Measurements from ENCODE around the gene INPP5F. TPM values are rescaled to one million over a fixed set of nuclear protein-coding genes. Genes with fewer than 3 reads are reported as not detected.

The INPP5F gene
- total RNA-seq, 1 donor from 2014 or later: 47.4 TPM

DNA sequence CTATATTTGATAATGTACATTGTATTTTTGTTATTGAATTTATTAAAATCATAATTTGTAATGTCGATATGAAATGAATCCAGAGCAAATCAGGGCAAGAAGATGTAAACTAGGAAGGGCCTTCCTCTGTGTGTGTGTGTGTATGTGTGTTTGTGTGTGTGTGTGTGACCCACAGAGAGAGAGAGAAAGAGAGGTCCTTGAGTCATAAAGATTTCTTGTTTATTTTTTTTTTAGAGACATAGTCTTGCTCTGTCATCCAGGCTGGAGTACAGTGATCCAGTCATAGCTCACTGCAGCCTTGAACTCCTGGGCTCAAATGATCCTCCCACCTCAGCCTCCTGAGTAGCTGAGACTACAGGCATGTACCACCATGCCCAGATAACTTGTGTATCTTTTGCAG is 50.7 kb downstream of the INPP5F start:
- H3K27ac Mint-ChIP-seq: no peak overlapping the region
- TF ChIP-seq, protein P1, sequence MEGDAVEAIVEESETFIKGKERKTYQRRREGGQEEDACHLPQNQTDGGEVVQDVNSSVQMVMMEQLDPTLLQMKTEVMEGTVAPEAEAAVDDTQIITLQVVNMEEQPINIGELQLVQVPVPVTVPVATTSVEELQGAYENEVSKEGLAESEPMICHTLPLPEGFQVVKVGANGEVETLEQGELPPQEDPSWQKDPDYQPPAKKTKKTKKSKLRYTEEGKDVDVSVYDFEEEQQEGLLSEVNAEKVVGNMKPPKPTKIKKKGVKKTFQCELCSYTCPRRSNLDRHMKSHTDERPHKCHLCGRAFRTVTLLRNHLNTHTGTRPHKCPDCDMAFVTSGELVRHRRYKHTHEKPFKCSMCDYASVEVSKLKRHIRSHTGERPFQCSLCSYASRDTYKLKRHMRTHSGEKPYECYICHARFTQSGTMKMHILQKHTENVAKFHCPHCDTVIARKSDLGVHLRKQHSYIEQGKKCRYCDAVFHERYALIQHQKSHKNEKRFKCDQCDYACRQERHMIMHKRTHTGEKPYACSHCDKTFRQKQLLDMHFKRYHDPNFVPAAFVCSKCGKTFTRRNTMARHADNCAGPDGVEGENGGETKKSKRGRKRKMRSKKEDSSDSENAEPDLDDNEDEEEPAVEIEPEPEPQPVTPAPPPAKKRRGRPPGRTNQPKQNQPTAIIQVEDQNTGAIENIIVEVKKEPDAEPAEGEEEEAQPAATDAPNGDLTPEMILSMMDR (conservative IDR thresholded peaks at IDR 0.05): no peak
- peaks cover 4% of the 10 kb centered on the region for H3K36me3 Mint-ChIP-seq
- no peak overlapping the region for H3K4me3 Mint-ChIP-seq
- H3K27me3 Mint-ChIP-seq: no peaks in the 10 kb centered on the region
- H3K4me1 Mint-ChIP-seq (ENCODE audit: unreplicated experiment): no peaks in the 10 kb centered on the region
- no peak for DNase-seq (ENCODE audit: extremely low spot score, unreplicated experiment)
- H3K9me3 Mint-ChIP-seq: no peaks in the 10 kb centered on the region

DNA sequence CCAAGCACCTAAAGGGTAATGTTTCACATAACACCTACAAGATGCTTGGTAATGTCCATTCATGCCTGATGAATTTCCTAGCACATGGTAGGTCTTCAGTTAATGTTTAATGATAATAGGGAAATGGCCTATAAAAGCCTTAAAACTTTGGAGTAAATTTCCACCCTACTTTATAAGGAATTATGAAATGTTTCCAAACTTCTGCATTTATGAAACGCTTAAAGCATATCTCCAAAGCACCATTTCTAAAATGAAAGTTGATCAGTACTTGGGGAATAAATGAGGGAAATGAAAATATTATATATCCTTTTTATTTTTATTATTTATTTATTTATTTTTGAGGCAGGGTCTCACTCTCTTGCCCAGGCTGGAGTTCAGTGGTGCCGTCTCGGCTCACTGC is 51.8 kb downstream of the INPP5F start:
- TF ChIP-seq, protein P1 (conservative IDR thresholded peaks at IDR 0.05): no peak
- Mint-ChIP-seq H3K36me3 (peaks cover 4% of the 10 kb centered on the region), H3K27me3 (no peaks in the 10 kb centered on the region), H3K27ac (no peak overlapping the region), H3K4me1 (ENCODE audit: unreplicated experiment) (no peaks in the 10 kb centered on the region), H3K4me3 (no peak overlapping the region), H3K9me3 (no peaks in the 10 kb centered on the region)
- DNase-seq (ENCODE audit: extremely low spot score, unreplicated experiment): no peak

DNA sequence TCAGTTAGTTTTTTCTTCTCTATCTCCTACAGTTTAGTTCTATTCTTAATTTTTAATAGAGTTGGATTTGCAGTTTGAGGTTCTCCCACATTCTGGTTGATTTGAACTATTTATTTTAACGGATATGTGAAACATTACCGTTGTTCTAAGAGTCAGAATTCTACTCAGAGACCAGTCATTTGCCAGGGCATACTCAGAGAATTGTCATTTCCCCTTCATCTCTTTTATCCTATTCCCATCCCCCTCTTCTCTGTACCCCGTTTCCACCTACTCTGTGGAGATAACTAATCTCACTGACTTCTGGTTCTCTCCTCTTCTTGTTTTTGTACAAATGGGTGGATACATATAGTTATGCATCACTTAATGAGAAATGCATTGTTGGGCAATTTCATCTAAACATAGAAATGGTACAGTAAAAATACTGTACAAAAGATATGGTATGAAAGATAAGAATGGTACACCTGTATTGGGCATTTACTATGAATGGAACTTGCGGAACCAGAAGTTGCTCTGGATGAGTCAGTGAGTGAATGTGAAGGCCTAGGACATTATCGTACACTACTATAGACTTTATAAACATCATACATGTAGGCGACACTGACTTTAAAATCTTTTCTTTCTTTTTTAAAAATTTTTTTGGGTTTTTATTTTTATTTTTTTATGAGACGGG is 53.1 kb downstream of the INPP5F start:
- Mint-ChIP-seq H3K36me3 (peaks cover 4% of the 10 kb centered on the region), H3K9me3 (no peaks in the 10 kb centered on the region), H3K4me3 (no peak overlapping the region), H3K4me1 (ENCODE audit: unreplicated experiment) (no peaks in the 10 kb centered on the region), H3K27me3 (no peaks in the 10 kb centered on the region), H3K27ac (no peak overlapping the region)
- TF ChIP-seq, protein P1 (conservative IDR thresholded peaks at IDR 0.05): no peak
- DNase-seq (ENCODE audit: extremely low spot score, unreplicated experiment): no peak

DNA sequence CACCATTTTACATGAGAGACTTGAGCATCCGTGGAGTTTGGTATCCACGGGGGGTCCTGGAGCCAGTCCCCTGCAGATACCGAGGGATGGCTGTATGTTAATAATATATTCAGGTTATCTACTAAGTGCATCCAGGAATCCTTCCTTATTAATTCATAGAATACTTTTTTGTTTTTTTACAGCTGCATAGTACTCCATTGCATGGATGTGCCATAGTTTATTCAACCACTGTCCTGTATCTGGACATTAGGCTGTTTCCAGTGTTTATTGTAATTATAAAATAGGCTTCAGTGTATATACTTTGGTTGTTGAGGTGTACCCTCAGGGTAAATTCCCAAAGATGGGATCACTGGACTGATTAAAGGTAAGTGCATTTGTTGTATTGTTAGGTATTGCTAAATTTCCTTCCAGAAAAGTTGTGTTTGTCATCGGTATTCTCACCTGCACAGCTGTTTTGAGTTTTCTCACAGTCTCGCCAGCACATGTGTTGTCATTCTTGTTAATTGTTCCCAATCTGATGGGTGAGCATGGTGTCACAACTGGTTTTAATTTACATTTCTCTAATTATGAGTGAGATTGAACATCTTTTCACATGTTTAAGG is 55.1 kb downstream of the INPP5F start:
- no peak for DNase-seq (ENCODE audit: extremely low spot score, unreplicated experiment)
- H3K27ac Mint-ChIP-seq: no peak overlapping the region

DNA sequence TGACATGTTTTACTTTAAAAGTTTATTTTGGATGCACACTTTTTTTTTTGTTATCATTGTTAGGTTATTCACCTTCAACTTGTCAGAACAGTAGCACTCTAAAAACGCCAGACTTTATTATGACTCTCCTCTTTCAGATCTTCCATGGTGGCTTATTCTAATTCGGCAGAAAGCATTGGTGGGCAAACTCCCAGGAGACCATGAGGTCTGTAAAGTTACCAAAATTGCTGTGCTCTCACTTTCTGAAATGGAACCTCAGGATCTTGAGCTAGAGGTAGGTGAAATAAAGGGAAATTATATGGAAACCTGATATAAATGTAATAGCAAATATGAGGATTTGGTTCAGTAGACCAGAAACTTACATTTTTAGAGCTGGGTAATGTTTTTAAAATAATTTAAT is 55.6 kb downstream of the INPP5F start:
- H3K9me3 Mint-ChIP-seq: no peaks in the 10 kb centered on the region
- H3K4me1 Mint-ChIP-seq (ENCODE audit: unreplicated experiment): peaks cover 11% of the 10 kb centered on the region
- no peaks in the 10 kb centered on the region for H3K27me3 Mint-ChIP-seq
- DNase-seq (ENCODE audit: extremely low spot score, unreplicated experiment): no peak
- no peaks in the 10 kb centered on the region for H3K36me3 Mint-ChIP-seq
- no peak overlapping the region for H3K4me3 Mint-ChIP-seq
- H3K27ac Mint-ChIP-seq: no peak overlapping the region
- TF ChIP-seq, protein P1 (conservative IDR thresholded peaks at IDR 0.05): no peak

More for the DNA sequence above, 55.1 kb downstream of the INPP5F start:
- TF ChIP-seq, protein P1 (conservative IDR thresholded peaks at IDR 0.05): no peak
- Mint-ChIP-seq H3K27me3 (no peaks in the 10 kb centered on the region), H3K36me3 (no peaks in the 10 kb centered on the region), H3K9me3 (no peaks in the 10 kb centered on the region), H3K4me3 (no peak overlapping the region), H3K4me1 (ENCODE audit: unreplicated experiment) (peaks cover 7% of the 10 kb centered on the region)

All from type B pancreatic cell (in vitro differentiated cells).